Measurements from ENCODE around the gene CTBP2.

DNA sequence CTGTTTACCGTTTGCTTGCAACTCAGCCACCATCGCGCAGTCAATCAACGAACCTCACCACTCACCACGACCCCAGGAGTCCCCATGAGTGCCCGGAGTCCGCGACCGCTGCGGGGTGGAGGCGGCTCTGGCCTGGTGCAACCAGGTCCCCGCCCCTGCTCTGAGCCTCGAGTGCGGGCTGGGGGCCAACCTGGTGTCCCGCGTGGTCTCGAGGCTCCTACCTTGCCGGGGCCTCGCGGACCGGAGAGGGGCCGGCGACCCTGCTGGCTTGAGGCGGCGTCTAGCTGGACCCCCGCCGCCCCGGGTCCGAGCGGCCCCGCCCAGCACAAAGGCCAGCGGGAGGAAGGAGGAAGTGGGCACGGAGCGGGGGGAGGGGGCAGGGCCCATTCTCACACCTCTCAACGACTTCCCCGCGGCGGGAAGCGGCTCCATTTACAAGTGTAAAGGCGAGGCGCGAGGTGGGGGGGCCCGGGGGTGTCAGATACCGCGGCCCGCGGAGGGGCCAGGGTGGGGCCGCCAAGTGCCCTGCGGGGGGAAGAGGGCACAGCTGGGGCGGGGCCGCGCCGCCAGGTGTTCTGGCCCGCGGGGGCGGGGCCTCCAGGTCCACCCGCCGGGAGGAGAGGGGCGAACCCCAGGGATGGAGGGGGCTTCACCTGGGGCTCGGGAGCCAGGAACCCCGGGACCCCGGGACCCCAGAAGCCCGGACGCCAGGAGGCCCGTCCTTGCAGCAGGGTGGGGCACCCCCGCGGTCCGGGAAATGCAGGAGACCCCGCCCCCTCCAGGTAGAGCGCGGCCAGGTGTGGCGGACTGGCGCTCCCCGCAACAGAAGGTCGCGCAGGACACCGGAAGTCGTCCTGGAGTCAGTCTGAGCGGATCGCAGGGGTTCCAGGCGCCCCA, 8.6 kb downstream of the CTBP2 start:
- TF ChIP-seq CTCF (IDR thresholded peaks at IDR 0.05) = no peak
- TF ChIP-seq POLR2A (IDR thresholded peaks at IDR 0.05) = no peak
- no peak for TF ChIP-seq EP300 (IDR thresholded peaks at IDR 0.05)

All from stomach (tissue), 4 donors.